ENCODE data around the gene SCAF1.

The SCAF1 gene

GRCh38 chr19:49665351-49666119, 23.5 kb downstream of the SCAF1 start, which contains the start of the genes BCL2L12 and IRF3:
Gene BCL2L12 (plus strand): TSS chr19:49665933. CDS start chr19:49666693, 760 bp downstream.
Gene IRF3 (minus strand): TSS chr19:49665857. CDS start chr19:49664838, 1,019 bp downstream.
- DNase-seq (ENCODE audit: low spot score), result peak; percentile 94

GRCh38 chr19:49666120-49666444, 24.1 kb downstream of the SCAF1 start:
- DNase-seq (ENCODE audit: low spot score), result no peak

- no peak for DNase-seq (ENCODE audit: low spot score)
These were observed 25.5 kb downstream of the SCAF1 start for GRCh38 chr19:49667473-49667872.

GRCh38 chr19:49669516-49669915, 27.5 kb downstream of the SCAF1 start:
- no peak for DNase-seq (ENCODE audit: low spot score)

- DNase-seq (ENCODE audit: low spot score), result no peak
These were observed 30.3 kb downstream of the SCAF1 start for GRCh38 chr19:49672131-49672919.

GRCh38 chr19:49676136-49676783, 34.3 kb downstream of the SCAF1 start:
- DNase-seq (ENCODE audit: low spot score), result no peak

GRCh38 chr19:49676784-49677230, 34.8 kb downstream of the SCAF1 start:
- DNase-seq (ENCODE audit: low spot score), result peak; percentile 100

GRCh38 chr19:49677231-49677900, 35.4 kb downstream of the SCAF1 start, which contains the start of gene PRMT1:
Gene PRMT1 (plus strand): TSS chr19:49677271. CDS start chr19:49677281, 10 bp downstream.
- DNase-seq (ENCODE audit: low spot score), result no peak

- no peak for DNase-seq (ENCODE audit: low spot score)
These were observed 36.1 kb downstream of the SCAF1 start for GRCh38 chr19:49677901-49678674.

GRCh38 chr19:49678985-49679770, 37.2 kb downstream of the SCAF1 start:
- no peak for DNase-seq (ENCODE audit: low spot score)

GRCh38 chr19:49679771-49680413, 37.9 kb downstream of the SCAF1 start:
- DNase-seq (ENCODE audit: low spot score), result no peak

- peak; percentile 83 for DNase-seq (ENCODE audit: low spot score)
These were observed 38.7 kb downstream of the SCAF1 start for GRCh38 chr19:49680421-49681351.

GRCh38 chr19:49681830-49682229, 39.8 kb downstream of the SCAF1 start:
- DNase-seq (ENCODE audit: low spot score), result no peak

GRCh38 chr19:49682274-49682673, 40.3 kb downstream of the SCAF1 start:
- DNase-seq (ENCODE audit: low spot score), result no peak

- DNase-seq (ENCODE audit: low spot score), result no peak
These were observed 41.8 kb downstream of the SCAF1 start for GRCh38 chr19:49683814-49684250.

GRCh38 chr19:49684251-49684982, 42.4 kb downstream of the SCAF1 start:
- no peak for DNase-seq (ENCODE audit: low spot score)

GRCh38 chr19:49684983-49685553, 43.1 kb downstream of the SCAF1 start:
- no peak for DNase-seq (ENCODE audit: low spot score)
